Calu3 (cell line): ENCODE data around the gene SIVA1. TPM values are rescaled to one million over a fixed set of nuclear protein-coding genes. Genes with fewer than 3 reads are reported as not detected.

Experiments
- BruUV-seq: library from RNA; stranded (reverse); fragments of 400-500 nt; replicated peaks from 2 replicates; lab custom pipeline; 2021; lab: Mats Ljungman, UMichigan
- CTCF ChIA-PET: fragments of 300-600 bp; sonication (Branson Sonifier 250); formaldehyde crosslinking; loops from one replicate; lab custom pipeline; 2022; ENCODE audit warnings: antibody characterized with exemption; lab: Charles Lee
- DNase-seq: peaks from one replicate; pipeline ENCODE4 v3.0.0; 2022
- H3K27ac Mint-ChIP-seq: one replicate; pipeline ENCODE4 v1.8.0; 2022; ENCODE audit warnings: mixed read lengths; ENCODE audit not compliant: unreplicated experiment
- H3K27me3 Mint-ChIP-seq: one replicate; pipeline ENCODE4 v1.8.0; 2022; ENCODE audit warnings: mixed read lengths; ENCODE audit not compliant: unreplicated experiment
- H3K36me3 Mint-ChIP-seq: one replicate; pipeline ENCODE4 v1.8.0; 2022; ENCODE audit warnings: mild to moderate bottlenecking, moderate library complexity, mixed read lengths; ENCODE audit not compliant: insufficient read depth, unreplicated experiment
- H3K4me1 Mint-ChIP-seq: one replicate; pipeline ENCODE4 v1.8.0; 2022; ENCODE audit warnings: mild to moderate bottlenecking, low read depth, mixed read lengths; ENCODE audit not compliant: unreplicated experiment
- H3K4me3 Mint-ChIP-seq: one replicate; pipeline ENCODE4 v1.8.0; 2022; ENCODE audit warnings: mild to moderate bottlenecking, low read depth, moderate library complexity, mixed read lengths; ENCODE audit not compliant: unreplicated experiment
- H3K9me3 Mint-ChIP-seq: one replicate; pipeline ENCODE4 v1.8.0; 2022; ENCODE audit warnings: low read depth, mixed read lengths; ENCODE audit not compliant: unreplicated experiment
- CTCF ChIP-seq: fragments of 200-600 bp; IDR thresholded peaks from one replicate; pipeline ENCODE4 v1.8.0; 2022; ENCODE audit warnings: antibody characterized with exemption; ENCODE audit not compliant: unreplicated experiment
- intact Hi-C: fragments of 100-400 bp; cut with micrococcal nuclease; formaldehyde crosslinking; loops from one replicate; pipeline ENCODE4 v1.10.0; 2022; ENCODE audit not compliant: unreplicated experiment
- total RNA-seq: library from RNA; stranded (reverse); gene quantifications from 2 replicates; pipeline ENCODE4 v1.2.3, GENCODE V29; 2022

Gene SIVA1
- total RNA-seq, 1 experiment from 2014 or later, result 72.3 TPM

- Mint-ChIP-seq H3K36me3 (peaks cover 30% of the 10 kb centered on the region), H3K9me3 (no peaks in the 10 kb centered on the region), H3K27ac (peak within 1 kb of the TSS; percentile 35), H3K4me3 (peak within 1 kb of the TSS; percentile 81), H3K27me3 (no peaks in the 10 kb centered on the region), H3K4me1 (peaks cover 40% of the 10 kb centered on the region)
- no peak for DNase-seq
- CTCF ChIA-PET, result interaction anchor here (1.8 kb wide), 1 partner anchor 27 kb away, joined by 6 read pairs; no protein-coding TSS in a partner anchor
- TF ChIP-seq CTCF, result no peak
- intact Hi-C loops, result no loop called here
- no TSS peak for BruUV-seq
Measured at GRCh38 chr14:104794993-104795780, 42.2 kb downstream of the SIVA1 start, which contains the start of gene AKT1. AKT1 (minus strand) TSS chr14:104795748; CDS start chr14:104792643, 3,105 bp downstream.

- intact Hi-C loops, result no loop called here
- peak overlapping the region; percentile 81 for H3K4me3 Mint-ChIP-seq
- CTCF ChIA-PET, result no interaction called here
- H3K36me3 Mint-ChIP-seq, result peaks cover 33% of the 10 kb centered on the region
- no peaks in the 10 kb centered on the region for H3K9me3 Mint-ChIP-seq
- no peak for TF ChIP-seq CTCF
- peaks cover 40% of the 10 kb centered on the region for H3K4me1 Mint-ChIP-seq
- no TSS peak for BruUV-seq
- H3K27me3 Mint-ChIP-seq, result no peaks in the 10 kb centered on the region
- H3K27ac Mint-ChIP-seq, result no peak overlapping the region
- DNase-seq, result peak; percentile 70
Measured at GRCh38 chr14:104795781-104796686, 43.1 kb downstream of the SIVA1 start.

- H3K27ac Mint-ChIP-seq, result no peak overlapping the region
- no peak for TF ChIP-seq CTCF
- no peak for DNase-seq
- intact Hi-C loops, result no loop called here
- no peaks in the 10 kb centered on the region for H3K9me3 Mint-ChIP-seq
- peaks cover 40% of the 10 kb centered on the region for H3K4me1 Mint-ChIP-seq
- CTCF ChIA-PET, result no interaction called here
- H3K4me3 Mint-ChIP-seq, result peak overlapping the region; percentile 81
- BruUV-seq, result no TSS peak
- peaks cover 34% of the 10 kb centered on the region for H3K36me3 Mint-ChIP-seq
- H3K27me3 Mint-ChIP-seq, result no peaks in the 10 kb centered on the region
Measured at GRCh38 chr14:104796687-104797081, 43.7 kb downstream of the SIVA1 start.

GRCh38 chr14:104797115-104798044 lies 44.4 kb downstream of the SIVA1 start:
- no TSS peak for BruUV-seq
- no peaks in the 10 kb centered on the region for H3K9me3 Mint-ChIP-seq
- H3K27me3 Mint-ChIP-seq, result no peaks in the 10 kb centered on the region
- H3K27ac Mint-ChIP-seq, result no peak overlapping the region
- intact Hi-C loops, result no loop called here
- TF ChIP-seq CTCF, result no peak
- H3K4me3 Mint-ChIP-seq, result peak overlapping the region; percentile 81
- H3K36me3 Mint-ChIP-seq, result peaks cover 33% of the 10 kb centered on the region
- H3K4me1 Mint-ChIP-seq, result peaks cover 39% of the 10 kb centered on the region
- DNase-seq, result no peak
- CTCF ChIA-PET, result no interaction called here
